Spleen (tissue), 11 donors: ENCODE data around the gene CHST15. TPM values are rescaled to one million over a fixed set of nuclear protein-coding genes. Genes with fewer than 3 reads are reported as not detected.

Experiments
- DNase-seq: peaks from one replicate; pipeline ENCODE4 v3.0.0-alpha.2; 2020
- H3K27ac ChIP-seq, 8 donors: fragments of 200-600 bp; sonication (generic) in 7 of 8; 1 replicate in 4 of 8; 2 replicates in 4 of 8; pipeline versions ENCODE4 v1.5.0 to v1.8.0; 2016 to 2021; ENCODE audit warnings: inconsistent platforms in 4 of 8, mild to moderate bottlenecking in 4 of 8, moderate library complexity in 1 of 8
- H3K27me3 ChIP-seq, 7 donors: fragments of 200-600 bp; sonication (generic) in 6 of 7; replicated peaks in 1 of 7; 1 replicate in 4 of 7; 2 replicates in 3 of 7; pipeline versions ENCODE4 v1.5.0 to v1.8.0; 2016 to 2021; ENCODE audit warnings: inconsistent platforms in 3 of 7, mild to moderate bottlenecking in 1 of 7
- H3K36me3 ChIP-seq, 6 donors: fragments of 200-600 bp; sonication (generic) in 5 of 6; 1 replicate in 4 of 6; 2 replicates in 2 of 6; pipeline versions ENCODE4 v1.5.0 to v1.8.0; 2016 to 2021; ENCODE audit warnings: inconsistent platforms in 2 of 6
- H3K4me1 ChIP-seq, 6 donors: fragments of 200-600 bp; sonication (generic) in 5 of 6; 1 replicate in 3 of 6; 2 replicates in 3 of 6; pipeline versions ENCODE4 v1.5.0 to v1.8.0; 2016 to 2021; ENCODE audit warnings: inconsistent platforms in 3 of 6
- H3K4me3 ChIP-seq, 8 donors: fragments of 200-600 bp; sonication (generic) in 7 of 8; 1 replicate in 4 of 8; 2 replicates in 4 of 8; pipeline versions ENCODE4 v1.5.0 to v1.8.0; 2016 to 2021; ENCODE audit warnings: inconsistent platforms in 4 of 8, mild to moderate bottlenecking in 4 of 8, moderate library complexity in 2 of 8
- H3K9me3 ChIP-seq, 8 donors: fragments of 200-600 bp; sonication (generic) in 7 of 8; 1 replicate in 4 of 8; 2 replicates in 4 of 8; pipeline versions ENCODE4 v1.5.0 to v1.8.0; 2016 to 2021; ENCODE audit warnings: inconsistent platforms in 4 of 8
- CTCF ChIP-seq, 11 experiments: fragments of 200-600 bp in 7 of 11; fragments of 450-650 bp in 4 of 11; sonication (generic) in 4 of 11; IDR thresholded peaks in 8 of 11; conservative IDR thresholded peaks in 3 of 11; 1 replicate in 7 of 11; 2 replicates in 4 of 11; pipeline versions ENCODE4 v1.4.0 to v1.8.0; 2016 to 2021; ENCODE audit warnings: antibody characterized with exemption in 11 of 11, inconsistent platforms in 4 of 11, mild to moderate bottlenecking in 1 of 11
- POLR2A ChIP-seq, 3 donors: fragments of 450-650 bp; IDR thresholded peaks; one replicate each; pipeline ENCODE4 v1.5.1; 2017; ENCODE audit warnings: antibody characterized with exemption in 3 of 3, mild to moderate bottlenecking in 1 of 3
- POLR2AphosphoS5 ChIP-seq, 3 donors: sonication (generic); formaldehyde crosslinking; IDR thresholded peaks; one replicate each; pipeline ENCODE4 v1.5.1; 2017; ENCODE audit warnings: antibody characterized with exemption in 3 of 3
- WGBS, 5 donors: extraction: QIAGEN DNeasy Blood & Tissue Kit in 3 of 5; methylation state at CpG; one replicate each; pipeline versions ENCODE4 v1.1.5 to v1.1.7; 2013 to 2018; 5-methylcytosine and 5-hydroxymethylcytosine counted together
- intact Hi-C: fragments of 100-400 bp; cut with DNase I; formaldehyde crosslinking; loops from one replicate; pipeline ENCODE4 v1.15.0; 2023; ENCODE audit warnings: low total_unique reads
- polyA plus RNA-seq, 3 donors: library from polyadenylated mRNA; stranded (reverse); fragments of 200-250 nt; gene quantifications; one replicate each; pipeline ENCODE4 v1.2.1, GENCODE V29; 2013
- total RNA-seq, 7 donors: library from RNA; depleted of rRNA in 3 of 7; stranded (reverse); fragments of >200 nt in 3 of 7; fragmentation: NEBNext Ultra II Directional in 4 of 7; extraction: Animal tissue kit (Norgen Biotek cat#: 25700) in 4 of 7; gene quantifications; one replicate each; pipeline versions ENCODE4 v1.1.0 to v1.2.1, GENCODE V29; 2016 to 2021
- donor health status: healthy with polysubstance abuse.
- donor health status: DM: no; HTN: no; CAD: no; lungs with moderate emphysema.
- donor health status: DM: no; HTN: no; CAD: no.
- donor health status: Bipolar disorder and iron deficiency.
- donor health status: healthy.
- donor health status: DM: no; HTN: no; CAD: no.
- donor health status: DM: yes; HTN: yes; CAD: no.

The CHST15 gene
- total and polyA plus RNA-seq, 10 donors: 6.1 to 133 (median 102) TPM

- Histone ChIP-seq H3K9me3 (no peaks in the 10 kb centered on the region), H3K27ac (peak overlapping the region in 1 of 8 donors; percentile 8), H3K4me3 (no peak overlapping the region), H3K4me1 (peaks cover 0 to 25% (median 5%) of the 10 kb centered on the region in 6 donors), H3K27me3 (no peaks in the 10 kb centered on the region), H3K36me3 (peaks cover 0 to 93% (median 35%) of the 10 kb centered on the region in 6 donors)
- no peak for TF ChIP-seq CTCF (IDR thresholded peaks at IDR 0.05 in 8 of 11, conservative IDR thresholded peaks at IDR 0.05 in 3 of 11)
- no peak for TF ChIP-seq POLR2AphosphoS5 (IDR thresholded peaks at IDR 0.05)
- TF ChIP-seq POLR2A (IDR thresholded peaks at IDR 0.05): no peak
- WGBS, 5 donors: 68 to 89% (median 82%) methylated on average over 12 of the region's 12 CpGs
- DNase-seq: peak; percentile 34
- intact Hi-C loops: no loop called here
Observed at GRCh38 chr10:124005991-124006392, 87.4 kb downstream of the CHST15 start.

DNA sequence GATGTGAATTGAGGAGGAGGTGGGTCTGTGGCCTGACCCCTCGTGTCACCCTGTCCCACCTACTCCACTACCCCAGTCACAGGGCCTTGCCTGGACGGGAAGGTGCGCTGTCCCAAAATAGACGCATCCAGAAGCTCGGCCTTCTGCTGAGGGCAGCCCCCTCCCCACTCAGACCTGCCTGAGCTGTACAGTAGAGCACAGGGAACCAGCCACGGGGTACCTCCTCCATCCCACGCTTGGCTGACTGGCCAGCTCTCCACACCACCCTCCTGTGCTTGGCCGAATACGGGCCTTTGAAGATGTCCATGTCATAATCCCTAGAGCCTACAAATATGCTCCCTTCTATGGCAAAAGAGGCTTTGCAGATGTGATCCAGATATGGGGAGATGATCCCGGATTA, 88.3 kb downstream of the CHST15 start:
- peaks cover 0 to 84% (median 30%) of the 10 kb centered on the region in 6 donors for H3K36me3 ChIP-seq
- TF ChIP-seq POLR2AphosphoS5 (IDR thresholded peaks at IDR 0.05) (peak in 1 of 3 donors; percentile 37), POLR2A (IDR thresholded peaks at IDR 0.05) (no peak), CTCF (IDR thresholded peaks at IDR 0.05 in 8 of 11, conservative IDR thresholded peaks at IDR 0.05 in 3 of 11) (no peak)
- no peak overlapping the region for H3K4me3 ChIP-seq
- no peak overlapping the region for H3K27ac ChIP-seq
- intact Hi-C loops: no loop called here
- no peaks in the 10 kb centered on the region for H3K27me3 ChIP-seq
- no peaks in the 10 kb centered on the region for H3K9me3 ChIP-seq
- DNase-seq: peak; percentile 51
- 78 to 91% (median 83%) methylated on average over 10 of the region's 10 CpGs for WGBS, 5 donors
- peaks cover 0 to 34% (median 8%) of the 10 kb centered on the region in 6 donors for H3K4me1 ChIP-seq

GRCh38 chr10:124004663-124005004, 88.8 kb downstream of the CHST15 start:
- TF ChIP-seq POLR2A (IDR thresholded peaks at IDR 0.05): no peak
- no peak for TF ChIP-seq POLR2AphosphoS5 (IDR thresholded peaks at IDR 0.05)
- TF ChIP-seq CTCF (IDR thresholded peaks at IDR 0.05 in 8 of 11, conservative IDR thresholded peaks at IDR 0.05 in 3 of 11): no peak
- H3K4me1 ChIP-seq: peaks cover 0 to 36% (median 6%) of the 10 kb centered on the region in 6 donors
- 62 to 95% (median 67%) methylated on average over 2 of the region's 2 CpGs for WGBS, 5 donors
- intact Hi-C loops: no loop called here
- peaks cover 0 to 80% (median 25%) of the 10 kb centered on the region in 6 donors for H3K36me3 ChIP-seq
- no peak overlapping the region for H3K4me3 ChIP-seq
- DNase-seq: no peak
- no peaks in the 10 kb centered on the region for H3K27me3 ChIP-seq
- H3K9me3 ChIP-seq: no peaks in the 10 kb centered on the region
- no peak overlapping the region for H3K27ac ChIP-seq

- 62 to 84% (median 79%) methylated on average over 4 to 11 of the region's 11 CpGs for WGBS, 5 donors
Observed at GRCh38 chr10:124003871-124004662, 89.3 kb downstream of the CHST15 start.

More at GRCh38 chr10:124003871-124004662, 89.3 kb downstream of the CHST15 start:
- Histone ChIP-seq H3K4me1 (peaks cover 0 to 38% (median 5%) of the 10 kb centered on the region in 6 donors), H3K4me3 (no peak overlapping the region), H3K27ac (no peak overlapping the region), H3K36me3 (peaks cover 0 to 74% (median 22%) of the 10 kb centered on the region in 6 donors), H3K27me3 (no peaks in the 10 kb centered on the region), H3K9me3 (no peaks in the 10 kb centered on the region)
- DNase-seq: peak; percentile 71
- TF ChIP-seq POLR2AphosphoS5 (IDR thresholded peaks at IDR 0.05) (peak in 1 of 3 donors; percentile 39), POLR2A (IDR thresholded peaks at IDR 0.05) (no peak), CTCF (IDR thresholded peaks at IDR 0.05 in 8 of 11, conservative IDR thresholded peaks at IDR 0.05 in 3 of 11) (no peak)
- intact Hi-C loops: no loop called here
